GM10266 (cell line): ENCODE measurements around the gene EYS.

Experiments used
- DNase-seq: peaks from one replicate; pipeline ENCODE4 v3.0.0; 2012; ENCODE audit errors: extremely low spot score
- CTCF ChIP-seq: IDR thresholded peaks from 2 replicates; pipeline ENCODE4 v1.5.1; 2012; ENCODE audit warnings: mild to moderate bottlenecking, low read depth; ENCODE audit not compliant: control insufficient read depth, insufficient read depth; ENCODE audit errors: missing control alignments

EYS gene

GRCh38 chr6:64713175-64713574 lies 993.9 kb downstream of the EYS start:
- no peak for TF ChIP-seq CTCF

GRCh38 chr6:64712606-64713005 lies 994.4 kb downstream of the EYS start:
- no peak for DNase-seq
- no peak for TF ChIP-seq CTCF

More at GRCh38 chr6:64713175-64713574, 993.9 kb downstream of the EYS start:
- no peak for DNase-seq

GRCh38 chr6:64703922-64704321 lies 1003.1 kb downstream of the EYS start:
- DNase-seq, result no peak
- TF ChIP-seq CTCF, result no peak

GRCh38 chr6:64696053-64696452 lies 1011.0 kb downstream of the EYS start:
- DNase-seq, result no peak
- no peak for TF ChIP-seq CTCF

- TF ChIP-seq CTCF, result no peak
- no peak for DNase-seq
Measured at GRCh38 chr6:64694356-64694755, 1012.7 kb downstream of the EYS start.

GRCh38 chr6:64691064-64691463 lies 1016.0 kb downstream of the EYS start:
- DNase-seq, result no peak
- TF ChIP-seq CTCF, result no peak

- no peak for TF ChIP-seq CTCF
- no peak for DNase-seq
Measured at GRCh38 chr6:64685401-64685800, 1021.6 kb downstream of the EYS start.

- TF ChIP-seq CTCF, result no peak
Measured at GRCh38 chr6:64683682-64684081, 1023.3 kb downstream of the EYS start.

More at GRCh38 chr6:64683682-64684081, 1023.3 kb downstream of the EYS start:
- DNase-seq, result no peak
